Adrenal gland (tissue), 5 donors: Measurements from ENCODE around the gene NUCB1.

Experiments
- CTCF ChIP-seq, 6 experiments: fragments of 450-650 bp in 4 of 6; fragments of 200-600 bp in 2 of 6; sonication (generic) in 1 of 6; IDR thresholded peaks; 1 replicate in 5 of 6; 2 replicates in 1 of 6; pipeline versions ENCODE4 v1.5.1 to v1.8.0; 2016 to 2021; ENCODE audit warnings: antibody characterized with exemption in 6 of 6, mild to moderate bottlenecking in 2 of 6, moderate library complexity in 1 of 6
- POLR2A ChIP-seq, 2 donors: fragments of 450-650 bp; IDR thresholded peaks; one replicate each; pipeline ENCODE4 v1.6.1; 2017; ENCODE audit warnings: antibody characterized with exemption in 2 of 2, mild to moderate bottlenecking in 2 of 2, moderate library complexity in 1 of 2
- donor health status: DM: no; HTN: no; CAD: no.

GRCh38 chr19:48900477-48901406 lies 630 bp downstream of the NUCB1 start:
- TF ChIP-seq CTCF (IDR thresholded peaks at IDR 0.05) (no peak), POLR2A (IDR thresholded peaks at IDR 0.05) (no peak)
